HepG2 (cell line): ENCODE results near the gene CCDC167. TPM values are rescaled to one million over a fixed set of nuclear protein-coding genes. Genes with fewer than 3 reads are reported as not detected.

ENCODE experiments used
- HNF1B ChIP-seq: sonication (generic); formaldehyde crosslinking; IDR thresholded peaks from 2 replicates; pipeline ENCODE4 v1.5.1; 2020; ENCODE audit warnings: mild to moderate bottlenecking, moderate library complexity, missing genetic modification reagents
- IKZF1 ChIP-seq: fragments of 450-650 bp; IDR thresholded peaks from 2 replicates; pipeline ENCODE4 v1.7.1; 2016
- MEIS1 ChIP-seq: sonication (generic); formaldehyde crosslinking; IDR thresholded peaks from 2 replicates; pipeline ENCODE4 v1.9.0; 2021; ENCODE audit warnings: mild to moderate bottlenecking, missing genetic modification reagents, moderate library complexity, borderline replicate concordance
- REPIN1 ChIP-seq: sonication (generic); formaldehyde crosslinking; IDR thresholded peaks from 2 replicates; pipeline ENCODE4 v1.8.0; 2022; ENCODE audit warnings: missing genetic modification reagents, low read depth, mild to moderate bottlenecking, borderline replicate concordance
- RFXANK ChIP-seq: IDR thresholded peaks from 2 replicates; pipeline ENCODE4 v1.6.1; 2016
- SMC3 ChIP-seq: IDR thresholded peaks from 2 replicates; pipeline ENCODE4 v1.6.1; 2011; ENCODE audit warnings: low read length, improper control_type of control experiment
- ZBTB46 ChIP-seq: sonication (generic); formaldehyde crosslinking; IDR thresholded peaks from 2 replicates; pipeline ENCODE4 v1.4.0; 2020; ENCODE audit warnings: mild to moderate bottlenecking, missing genetic modification reagents, borderline replicate concordance
- ZFP62 ChIP-seq: sonication (generic); formaldehyde crosslinking; IDR thresholded peaks from 2 replicates; pipeline ENCODE4 v1.4.0; 2020; ENCODE audit warnings: missing genetic modification reagents
- ZKSCAN1 ChIP-seq: fragments of 150-350 bp; IDR thresholded peaks from 2 replicates; pipeline ENCODE4 v1.6.1; 2014; ENCODE audit warnings: low read length
- ZMAT3 ChIP-seq: sonication (generic); formaldehyde crosslinking; conservative IDR thresholded peaks from 2 replicates; pipeline ENCODE4 v1.7.0; 2021; ENCODE audit warnings: missing genetic modification reagents
- ZNF251 ChIP-seq: sonication (generic); formaldehyde crosslinking; IDR thresholded peaks from 2 replicates; pipeline ENCODE4 v1.9.0; 2021; ENCODE audit warnings: mild to moderate bottlenecking, missing genetic modification reagents
- ZNF713 ChIP-seq: sonication (generic); formaldehyde crosslinking; IDR thresholded peaks from 2 replicates; pipeline ENCODE4 v1.4.0; 2020; ENCODE audit warnings: mild to moderate bottlenecking, missing genetic modification reagents
- ZNF740 ChIP-seq: sonication (generic); formaldehyde crosslinking; IDR thresholded peaks from 2 replicates; pipeline ENCODE4 v1.4.0; 2020; ENCODE audit warnings: missing genetic modification reagents
- ZZZ3 ChIP-seq: sonication (generic); formaldehyde crosslinking; IDR thresholded peaks from 2 replicates; pipeline ENCODE4 v1.4.0; 2020; ENCODE audit warnings: missing genetic modification reagents, mild to moderate bottlenecking, borderline replicate concordance
- polyA plus RNA-seq, 8 experiments: library from polyadenylated mRNA; depleted of rRNA in 3 of 8; stranded (reverse) in 7 of 8; unstranded in 1 of 8; fragments of >200 nt; fragmentation: Illumina TruSeq in 4 of 8; extraction: Trizol in 4 of 8; gene quantifications; 2 replicates each; pipeline versions ENCODE4 v1.2.1 to v1.2.3, GENCODE V29; 2011 to 2016; ENCODE audit warnings: low read depth in 4 of 8, missing spikeins in 1 of 8, mixed read lengths in 1 of 8; ENCODE audit not compliant: insufficient read depth in 1 of 8
- total RNA-seq, 5 experiments: library from RNA; depleted of rRNA; stranded (reverse); fragments of >200 nt; fragmentation: Illumina TruSeq; extraction: Trizol; gene quantifications; 2 replicates each; pipeline ENCODE4 v1.2.3, GENCODE V29; 2016; ENCODE audit warnings: low read depth in 1 of 5
- TF ChIP-seq, protein P1 (sequence below): IDR thresholded peaks from 2 replicates; pipeline ENCODE4 v1.6.1; 2016; ENCODE audit warnings: mild to moderate bottlenecking
- TF ChIP-seq, protein P2 (sequence below): sonication (generic); formaldehyde crosslinking; IDR thresholded peaks from 2 replicates; pipeline ENCODE4 v1.4.0; 2020; ENCODE audit warnings: low read depth, mild to moderate bottlenecking, missing genetic modification reagents
- TF ChIP-seq, protein P3 (sequence below): sonication (generic); formaldehyde crosslinking; IDR thresholded peaks from 2 replicates; pipeline ENCODE4 v1.4.0; 2020; ENCODE audit warnings: mild to moderate bottlenecking, missing genetic modification reagents, borderline replicate concordance

Gene CCDC167
- total and polyA plus RNA-seq, 2 of the 13 experiments (the other 11 are each of a cell fraction or from before 2014, with no cell fraction given): 48.4 to 66.8 TPM

DNA sequence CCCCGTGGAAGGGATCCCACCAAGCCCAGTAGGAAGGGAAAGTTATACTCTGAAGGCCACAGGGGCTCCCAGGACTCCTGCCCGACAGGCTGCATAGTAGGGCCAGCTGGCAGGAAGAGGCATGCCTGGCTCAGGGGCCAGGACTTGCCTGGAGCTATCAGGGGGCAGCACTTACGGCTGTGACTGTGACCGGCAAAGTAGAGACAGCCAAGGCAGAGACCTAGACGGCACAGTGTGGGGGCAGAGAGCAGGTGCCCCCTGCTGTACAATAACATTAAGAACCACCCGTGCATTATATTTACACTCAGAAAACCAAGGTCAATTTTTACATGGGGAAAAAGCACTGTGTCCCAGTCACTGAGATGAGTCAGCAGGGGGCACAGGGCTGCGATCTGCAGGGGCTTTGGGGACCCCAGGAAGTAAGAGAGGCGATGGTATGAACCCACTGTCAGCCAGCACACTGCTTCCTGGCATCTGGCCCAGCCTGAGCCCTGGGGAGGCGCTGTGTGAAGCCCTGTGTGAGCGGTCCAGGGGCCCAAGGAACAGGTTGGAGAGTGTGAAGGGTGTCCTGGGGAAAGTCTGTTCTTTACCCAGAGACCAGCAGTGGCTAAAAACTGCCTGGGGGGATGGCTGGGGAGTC is 9.9 kb downstream of the CCDC167 start (continued):
- TF ChIP-seq, protein P1, sequence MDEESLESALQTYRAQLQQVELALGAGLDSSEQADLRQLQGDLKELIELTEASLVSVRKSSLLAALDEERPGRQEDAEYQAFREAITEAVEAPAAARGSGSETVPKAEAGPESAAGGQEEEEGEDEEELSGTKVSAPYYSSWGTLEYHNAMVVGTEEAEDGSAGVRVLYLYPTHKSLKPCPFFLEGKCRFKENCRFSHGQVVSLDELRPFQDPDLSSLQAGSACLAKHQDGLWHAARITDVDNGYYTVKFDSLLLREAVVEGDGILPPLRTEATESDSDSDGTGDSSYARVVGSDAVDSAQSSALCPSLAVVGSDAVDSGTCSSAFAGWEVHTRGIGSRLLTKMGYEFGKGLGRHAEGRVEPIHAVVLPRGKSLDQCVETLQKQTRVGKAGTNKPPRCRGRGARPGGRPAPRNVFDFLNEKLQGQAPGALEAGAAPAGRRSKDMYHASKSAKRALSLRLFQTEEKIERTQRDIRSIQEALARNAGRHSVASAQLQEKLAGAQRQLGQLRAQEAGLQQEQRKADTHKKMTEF: no peak
- no peak for TF ChIP-seq ZMAT3 (CRISPR knock-in tag)
- TF ChIP-seq ZKSCAN1: no peak
- no peak for TF ChIP-seq ZZZ3 (CRISPR knock-in tag)
- peak; percentile 47; the same call in 1 of the 2 replicates for TF ChIP-seq SMC3
- no peak for TF ChIP-seq RFXANK (CRISPR knock-in tag)
- TF ChIP-seq, protein P2, sequence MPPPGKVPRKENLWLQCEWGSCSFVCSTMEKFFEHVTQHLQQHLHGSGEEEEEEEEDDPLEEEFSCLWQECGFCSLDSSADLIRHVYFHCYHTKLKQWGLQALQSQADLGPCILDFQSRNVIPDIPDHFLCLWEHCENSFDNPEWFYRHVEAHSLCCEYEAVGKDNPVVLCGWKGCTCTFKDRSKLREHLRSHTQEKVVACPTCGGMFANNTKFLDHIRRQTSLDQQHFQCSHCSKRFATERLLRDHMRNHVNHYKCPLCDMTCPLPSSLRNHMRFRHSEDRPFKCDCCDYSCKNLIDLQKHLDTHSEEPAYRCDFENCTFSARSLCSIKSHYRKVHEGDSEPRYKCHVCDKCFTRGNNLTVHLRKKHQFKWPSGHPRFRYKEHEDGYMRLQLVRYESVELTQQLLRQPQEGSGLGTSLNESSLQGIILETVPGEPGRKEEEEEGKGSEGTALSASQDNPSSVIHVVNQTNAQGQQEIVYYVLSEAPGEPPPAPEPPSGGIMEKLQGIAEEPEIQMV: no peak
- TF ChIP-seq IKZF1: no peak
- TF ChIP-seq, protein P3, sequence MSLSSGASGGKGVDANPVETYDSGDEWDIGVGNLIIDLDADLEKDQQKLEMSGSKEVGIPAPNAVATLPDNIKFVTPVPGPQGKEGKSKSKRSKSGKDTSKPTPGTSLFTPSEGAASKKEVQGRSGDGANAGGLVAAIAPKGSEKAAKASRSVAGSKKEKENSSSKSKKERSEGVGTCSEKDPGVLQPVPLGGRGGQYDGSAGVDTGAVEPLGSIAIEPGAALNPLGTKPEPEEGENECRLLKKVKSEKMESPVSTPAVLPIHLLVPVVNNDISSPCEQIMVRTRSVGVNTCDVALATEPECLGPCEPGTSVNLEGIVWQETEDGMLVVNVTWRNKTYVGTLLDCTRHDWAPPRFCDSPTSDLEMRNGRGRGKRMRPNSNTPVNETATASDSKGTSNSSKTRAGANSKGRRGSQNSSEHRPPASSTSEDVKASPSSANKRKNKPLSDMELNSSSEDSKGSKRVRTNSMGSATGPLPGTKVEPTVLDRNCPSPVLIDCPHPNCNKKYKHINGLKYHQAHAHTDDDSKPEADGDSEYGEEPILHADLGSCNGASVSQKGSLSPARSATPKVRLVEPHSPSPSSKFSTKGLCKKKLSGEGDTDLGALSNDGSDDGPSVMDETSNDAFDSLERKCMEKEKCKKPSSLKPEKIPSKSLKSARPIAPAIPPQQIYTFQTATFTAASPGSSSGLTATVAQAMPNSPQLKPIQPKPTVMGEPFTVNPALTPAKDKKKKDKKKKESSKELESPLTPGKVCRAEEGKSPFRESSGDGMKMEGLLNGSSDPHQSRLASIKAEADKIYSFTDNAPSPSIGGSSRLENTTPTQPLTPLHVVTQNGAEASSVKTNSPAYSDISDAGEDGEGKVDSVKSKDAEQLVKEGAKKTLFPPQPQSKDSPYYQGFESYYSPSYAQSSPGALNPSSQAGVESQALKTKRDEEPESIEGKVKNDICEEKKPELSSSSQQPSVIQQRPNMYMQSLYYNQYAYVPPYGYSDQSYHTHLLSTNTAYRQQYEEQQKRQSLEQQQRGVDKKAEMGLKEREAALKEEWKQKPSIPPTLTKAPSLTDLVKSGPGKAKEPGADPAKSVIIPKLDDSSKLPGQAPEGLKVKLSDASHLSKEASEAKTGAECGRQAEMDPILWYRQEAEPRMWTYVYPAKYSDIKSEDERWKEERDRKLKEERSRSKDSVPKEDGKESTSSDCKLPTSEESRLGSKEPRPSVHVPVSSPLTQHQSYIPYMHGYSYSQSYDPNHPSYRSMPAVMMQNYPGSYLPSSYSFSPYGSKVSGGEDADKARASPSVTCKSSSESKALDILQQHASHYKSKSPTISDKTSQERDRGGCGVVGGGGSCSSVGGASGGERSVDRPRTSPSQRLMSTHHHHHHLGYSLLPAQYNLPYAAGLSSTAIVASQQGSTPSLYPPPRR (CRISPR knock-in tag): no peak
- TF ChIP-seq ZNF713 (CRISPR knock-in tag): no peak
- TF ChIP-seq MEIS1 (CRISPR knock-in tag): no peak
- TF ChIP-seq ZBTB46 (CRISPR knock-in tag): no peak
- no peak for TF ChIP-seq ZFP62 (CRISPR knock-in tag)
- TF ChIP-seq ZNF740 (CRISPR knock-in tag): no peak
- TF ChIP-seq REPIN1: no peak
- no peak for TF ChIP-seq ZNF251
- TF ChIP-seq HNF1B: no peak
